Activated T-helper 2 cell treated with anti-CD3 and anti-CD28 coated beads, Interferon-gamma antibody, Interleukin-2, Interleukin-4, amounts not matched to agents 10 μg/mL and 5 μg/mL and 100 μg/mL, durations not matched to agents 14 hours and 24 hours and 36 hours (primary cell): ENCODE data around the gene TPSG1. TPM values are rescaled to one million over a fixed set of nuclear protein-coding genes. Genes with fewer than 3 reads are reported as not detected.
A peak's percentile ranks its signal among the peaks of the same experiment; 100 is the strongest.
"Not testable (repeated sequence)": the region's sequence is repeated elsewhere in the genome, so short reads cannot be mapped to it uniquely, and the experiment has no call there.

ENCODE experiments used
- DNase-seq: peaks from one replicate; pipeline ENCODE4 v3.0.0; 2021; ENCODE audit warnings: low spot score
- H3K27ac Mint-ChIP-seq: one replicate; pipeline ENCODE4 v1.8.0; 2021; ENCODE audit warnings: mixed read lengths
- H3K27me3 Mint-ChIP-seq: one replicate; pipeline ENCODE4 v1.8.0; 2021; ENCODE audit warnings: low read depth, mixed read lengths
- H3K36me3 Mint-ChIP-seq: one replicate; pipeline ENCODE4 v1.8.0; 2021; ENCODE audit warnings: low read depth, mixed read lengths
- H3K4me1 Mint-ChIP-seq: one replicate; pipeline ENCODE4 v1.8.0; 2021; ENCODE audit warnings: low read depth, mixed read lengths
- H3K4me3 Mint-ChIP-seq: one replicate; pipeline ENCODE4 v1.8.0; 2021; ENCODE audit warnings: low read depth, mild to moderate bottlenecking, moderate library complexity, mixed read lengths
- H3K9me3 Mint-ChIP-seq: one replicate; pipeline ENCODE4 v1.8.0; 2021; ENCODE audit warnings: mixed read lengths
- intact Hi-C: fragments of 100-400 bp; cut with micrococcal nuclease; formaldehyde crosslinking; loops from one replicate; pipeline ENCODE4 v1.15.1; 2023
- total RNA-seq: library from RNA; stranded (reverse); gene quantifications from 2 replicates; pipeline ENCODE4 v1.2.3, GENCODE V29; 2022

The TPSG1 gene
- total RNA-seq, 1 donor from 2014 or later, result not detected

DNA sequence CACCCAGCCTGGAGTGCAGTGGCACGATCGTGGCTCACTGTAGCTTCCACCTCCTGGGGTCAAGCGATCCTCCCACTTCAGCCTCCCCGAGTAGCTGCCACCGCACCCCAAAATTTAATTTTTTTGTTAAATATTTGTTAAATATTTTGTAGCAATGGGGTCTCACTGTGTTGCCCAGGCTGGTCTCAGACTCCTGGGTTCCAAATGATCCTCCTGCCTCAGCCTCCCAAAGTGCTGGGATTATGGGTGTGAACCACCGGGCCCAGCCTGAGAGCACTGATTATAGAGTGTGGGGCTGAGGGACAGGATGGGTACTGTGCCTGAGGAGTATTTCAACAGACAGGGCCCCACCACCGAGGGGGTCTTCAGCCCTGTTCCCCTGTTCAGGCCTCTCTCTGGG is 35.6 kb downstream of the TPSG1 start:
- no peak for DNase-seq
- H3K4me3 Mint-ChIP-seq, result no peak overlapping the region
- intact Hi-C loops, result no loop called here
- no peaks in the 10 kb centered on the region for H3K27me3 Mint-ChIP-seq
- no peaks in the 10 kb centered on the region for H3K4me1 Mint-ChIP-seq
- H3K9me3 Mint-ChIP-seq, result no peaks in the 10 kb centered on the region
- H3K27ac Mint-ChIP-seq, result no peak overlapping the region
- H3K36me3 Mint-ChIP-seq, result no peaks in the 10 kb centered on the region

DNA sequence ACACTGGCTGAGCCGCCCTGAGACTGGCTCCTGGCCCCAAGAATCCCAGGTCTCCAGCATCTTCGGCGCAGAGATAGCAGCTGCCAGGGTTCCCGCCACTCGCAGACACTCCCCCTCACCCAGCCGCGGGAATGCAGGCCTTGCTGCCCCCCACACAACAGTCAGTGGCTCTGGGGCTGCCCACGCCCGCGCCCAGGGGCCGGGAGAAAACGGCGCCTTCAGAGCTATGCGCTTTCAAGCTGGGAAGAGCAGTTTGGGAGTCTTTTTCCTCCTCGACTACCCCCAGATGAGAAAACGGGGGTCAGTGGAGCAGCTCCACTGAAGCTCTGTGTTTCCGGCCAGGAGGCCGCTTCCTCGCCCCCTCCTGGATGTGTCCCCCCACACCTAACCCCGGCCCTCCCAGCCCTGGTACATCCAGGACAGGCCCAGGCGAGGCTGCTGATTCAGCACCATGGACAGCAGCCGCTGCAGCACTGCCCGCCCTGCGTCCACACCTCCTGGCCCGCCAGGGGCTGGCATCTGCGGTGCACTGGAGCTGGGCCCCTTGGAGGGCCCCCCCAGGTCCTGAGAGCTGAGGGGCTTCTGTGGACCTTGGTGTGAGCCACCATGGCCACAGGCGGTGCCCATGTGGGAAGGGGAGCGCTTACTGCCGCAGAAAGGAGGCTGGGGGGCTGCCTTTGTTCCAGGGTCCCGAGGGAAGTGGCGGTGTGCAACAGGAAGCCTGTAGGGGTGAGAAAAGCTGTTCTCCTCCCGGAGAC is 36.5 kb downstream of the TPSG1 start:
- intact Hi-C loops, result no loop called here
- Mint-ChIP-seq H3K27ac (no peak overlapping the region), H3K9me3 (no peaks in the 10 kb centered on the region), H3K36me3 (no peaks in the 10 kb centered on the region), H3K27me3 (no peaks in the 10 kb centered on the region), H3K4me3 (no peak overlapping the region), H3K4me1 (no peaks in the 10 kb centered on the region)
- DNase-seq, result peak; percentile 37

DNA sequence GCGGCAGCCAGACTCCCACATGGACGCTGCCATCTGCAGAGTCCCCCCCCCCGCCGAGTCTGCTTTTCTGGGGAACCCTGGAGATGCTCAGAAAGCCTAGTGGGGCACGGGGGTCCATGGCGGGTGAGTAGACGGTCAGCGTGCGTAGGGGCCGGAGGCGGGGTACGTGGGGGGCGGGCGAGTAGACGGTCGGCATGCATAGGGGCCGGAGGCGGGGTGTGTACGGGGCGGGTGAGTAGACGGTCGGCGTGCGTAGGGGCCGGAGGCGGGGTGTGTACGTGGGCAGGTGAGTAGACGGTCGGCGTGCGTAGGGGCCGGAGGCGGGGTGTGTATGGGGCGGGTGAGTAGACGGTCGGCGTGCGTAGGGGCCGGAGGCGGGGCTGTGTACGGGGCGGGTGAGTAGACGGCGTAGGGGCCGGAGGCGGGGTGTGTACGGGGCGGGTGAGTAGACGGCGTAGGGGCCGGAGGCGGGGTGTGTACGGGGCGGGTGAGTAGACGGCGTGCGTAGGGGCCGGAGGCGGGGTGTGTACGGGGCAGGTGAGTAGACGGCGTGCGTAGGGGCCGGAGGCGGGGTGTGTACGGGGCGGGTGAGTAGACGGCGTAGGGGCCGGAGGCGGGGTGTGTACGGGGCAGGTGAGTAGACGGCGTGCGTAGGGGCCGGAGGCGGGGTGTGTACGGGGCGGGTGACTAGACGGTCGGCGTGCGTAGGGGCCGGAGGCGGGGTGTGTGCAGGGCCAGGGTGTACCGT is 39.4 kb downstream of the TPSG1 start:
- H3K9me3 Mint-ChIP-seq, H3K27me3 Mint-ChIP-seq, H3K4me3 Mint-ChIP-seq, DNase-seq, H3K36me3 Mint-ChIP-seq, intact Hi-C loops, H3K4me1 Mint-ChIP-seq, H3K27ac Mint-ChIP-seq: not testable (repeated sequence)

DNA sequence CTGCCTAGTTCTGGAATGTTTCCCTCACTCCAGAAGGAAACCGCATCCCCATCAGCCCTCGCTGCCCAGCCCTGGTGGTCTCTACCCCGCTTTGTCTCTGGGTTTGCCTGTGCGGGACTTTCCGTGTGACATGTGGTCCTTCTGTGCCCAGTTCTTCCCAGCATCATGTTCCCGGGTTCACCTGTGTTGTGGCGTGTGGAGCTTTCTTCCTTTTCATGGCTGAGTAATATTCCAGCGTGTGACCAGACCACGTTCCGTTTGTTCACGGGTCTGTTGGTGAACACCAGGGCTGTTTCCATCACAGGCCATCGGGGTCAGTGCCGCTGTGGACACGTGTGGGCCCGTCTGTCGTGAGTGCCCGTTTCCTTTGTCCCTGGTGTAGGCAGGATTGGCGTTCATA is 40.1 kb downstream of the TPSG1 start:
- Mint-ChIP-seq H3K27ac (no peak overlapping the region), H3K4me3 (no peak overlapping the region), H3K4me1 (no peaks in the 10 kb centered on the region), H3K36me3 (no peaks in the 10 kb centered on the region), H3K27me3 (no peaks in the 10 kb centered on the region), H3K9me3 (no peaks in the 10 kb centered on the region)
- intact Hi-C loops, result no loop called here
- DNase-seq, result no peak

DNA sequence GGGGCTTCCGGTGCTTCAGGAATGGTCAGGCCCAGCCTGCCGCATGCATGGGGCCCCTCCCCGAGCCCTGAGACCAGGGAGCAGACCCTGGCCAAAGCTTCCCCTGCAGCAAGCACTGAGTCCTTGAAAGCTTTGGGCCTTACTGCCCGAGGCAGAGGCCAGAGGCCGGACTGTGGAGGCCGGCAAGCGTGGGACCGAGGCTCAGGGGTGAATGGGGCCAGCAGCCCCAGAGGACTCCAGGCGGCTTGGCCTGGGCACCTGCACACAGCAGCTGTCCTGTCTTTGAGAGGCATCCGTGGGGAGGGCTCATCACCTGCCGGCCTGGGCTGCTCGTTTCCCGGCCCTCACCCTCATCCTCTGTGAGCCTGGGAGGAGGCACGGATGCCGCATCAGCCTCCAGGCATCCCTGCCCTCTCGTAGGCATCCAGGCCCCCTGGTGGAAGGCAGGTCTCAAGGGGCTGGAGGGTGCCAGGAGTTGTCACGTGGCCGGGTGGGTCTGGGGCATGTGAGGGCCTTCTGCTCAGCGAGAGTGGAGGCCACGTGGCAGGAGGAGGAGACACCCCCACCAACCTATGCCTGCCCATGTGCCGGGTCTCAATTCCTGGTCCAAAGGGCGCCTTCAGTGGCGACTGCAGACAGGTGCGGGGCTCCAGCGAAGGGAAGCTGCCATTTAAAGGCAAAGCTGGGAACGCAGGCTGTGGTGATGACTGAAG is 40.8 kb downstream of the TPSG1 start:
- no peaks in the 10 kb centered on the region for H3K9me3 Mint-ChIP-seq
- intact Hi-C loops, result no loop called here
- no peaks in the 10 kb centered on the region for H3K36me3 Mint-ChIP-seq
- H3K4me1 Mint-ChIP-seq, result no peaks in the 10 kb centered on the region
- no peaks in the 10 kb centered on the region for H3K27me3 Mint-ChIP-seq
- H3K27ac Mint-ChIP-seq, result no peak overlapping the region
- no peak for DNase-seq
- no peak overlapping the region for H3K4me3 Mint-ChIP-seq

DNA sequence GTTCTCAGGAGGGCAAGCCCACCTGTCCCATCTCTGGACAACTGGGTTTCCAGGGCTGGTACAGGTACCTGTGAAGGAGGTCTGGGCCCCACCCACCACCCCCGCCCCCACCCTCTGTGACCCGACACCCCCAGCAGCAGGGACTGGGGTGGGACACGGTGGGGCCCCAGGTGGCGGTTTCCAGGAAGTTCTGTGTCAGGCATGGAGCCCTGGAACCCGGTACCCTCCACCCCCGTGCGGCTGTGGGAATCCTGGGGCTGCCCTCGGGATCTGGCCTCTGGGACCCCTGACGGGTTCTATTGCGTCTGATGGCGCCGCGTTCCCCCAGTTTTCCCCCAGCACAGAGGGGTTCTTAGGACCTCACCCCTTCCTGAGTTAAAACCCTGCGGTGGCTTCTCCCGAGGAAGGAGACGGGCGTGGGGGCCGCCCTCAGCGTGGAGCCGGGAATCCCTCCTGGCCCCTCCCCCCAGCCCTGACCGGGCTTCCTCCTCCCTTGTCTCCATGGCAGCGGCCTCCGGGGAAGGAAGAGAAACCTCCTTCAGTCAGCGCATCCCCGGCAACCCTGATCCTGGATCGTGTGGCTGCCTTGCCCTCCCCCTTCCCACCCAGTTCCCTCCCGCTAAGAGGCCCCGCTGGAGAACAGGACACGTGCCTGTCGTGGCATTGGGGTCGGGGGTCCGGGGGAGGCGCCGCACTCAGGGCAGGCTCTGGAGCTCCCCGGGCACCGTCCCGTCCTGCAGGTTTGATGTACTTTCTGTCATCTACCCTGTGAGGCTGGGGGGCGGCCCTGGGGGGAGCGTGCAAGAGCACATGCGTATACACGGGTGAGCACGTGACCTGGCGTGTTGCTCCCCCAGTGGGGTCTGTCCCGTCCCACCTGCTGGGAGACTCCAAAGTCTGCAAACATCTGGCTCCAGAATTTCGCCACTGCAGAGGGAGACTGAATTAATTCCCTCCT is 41.8 kb downstream of the TPSG1 start:
- no peak for DNase-seq
- no peak overlapping the region for H3K27ac Mint-ChIP-seq
- intact Hi-C loops, result no loop called here
- H3K4me3 Mint-ChIP-seq, result no peak overlapping the region
- no peaks in the 10 kb centered on the region for H3K4me1 Mint-ChIP-seq
- H3K9me3 Mint-ChIP-seq, result no peaks in the 10 kb centered on the region
- H3K36me3 Mint-ChIP-seq, result no peaks in the 10 kb centered on the region
- H3K27me3 Mint-ChIP-seq, result no peaks in the 10 kb centered on the region

DNA sequence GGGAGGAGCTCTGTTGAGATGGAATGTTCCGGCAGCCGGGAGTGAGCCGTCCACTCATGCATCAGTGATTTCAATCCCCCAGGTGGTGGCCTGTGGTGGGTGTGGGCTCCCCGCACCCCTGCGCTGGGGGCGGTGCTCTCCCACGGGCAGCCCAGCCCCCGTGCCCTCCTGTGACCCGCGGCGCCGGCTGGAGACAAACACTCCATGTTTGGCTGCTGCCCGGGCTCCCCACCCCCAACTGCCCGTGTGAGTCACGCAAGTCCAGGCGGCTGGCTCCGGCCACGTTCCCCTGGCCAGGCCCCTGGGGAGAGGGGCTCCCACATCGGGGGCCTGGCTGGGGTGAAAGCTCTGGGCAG is 42.8 kb downstream of the TPSG1 start:
- intact Hi-C loops, result no loop called here
- no peak overlapping the region for H3K27ac Mint-ChIP-seq
- no peaks in the 10 kb centered on the region for H3K36me3 Mint-ChIP-seq
- H3K27me3 Mint-ChIP-seq, result no peaks in the 10 kb centered on the region
- no peaks in the 10 kb centered on the region for H3K4me1 Mint-ChIP-seq
- no peaks in the 10 kb centered on the region for H3K9me3 Mint-ChIP-seq
- no peak overlapping the region for H3K4me3 Mint-ChIP-seq
- no peak for DNase-seq

DNA sequence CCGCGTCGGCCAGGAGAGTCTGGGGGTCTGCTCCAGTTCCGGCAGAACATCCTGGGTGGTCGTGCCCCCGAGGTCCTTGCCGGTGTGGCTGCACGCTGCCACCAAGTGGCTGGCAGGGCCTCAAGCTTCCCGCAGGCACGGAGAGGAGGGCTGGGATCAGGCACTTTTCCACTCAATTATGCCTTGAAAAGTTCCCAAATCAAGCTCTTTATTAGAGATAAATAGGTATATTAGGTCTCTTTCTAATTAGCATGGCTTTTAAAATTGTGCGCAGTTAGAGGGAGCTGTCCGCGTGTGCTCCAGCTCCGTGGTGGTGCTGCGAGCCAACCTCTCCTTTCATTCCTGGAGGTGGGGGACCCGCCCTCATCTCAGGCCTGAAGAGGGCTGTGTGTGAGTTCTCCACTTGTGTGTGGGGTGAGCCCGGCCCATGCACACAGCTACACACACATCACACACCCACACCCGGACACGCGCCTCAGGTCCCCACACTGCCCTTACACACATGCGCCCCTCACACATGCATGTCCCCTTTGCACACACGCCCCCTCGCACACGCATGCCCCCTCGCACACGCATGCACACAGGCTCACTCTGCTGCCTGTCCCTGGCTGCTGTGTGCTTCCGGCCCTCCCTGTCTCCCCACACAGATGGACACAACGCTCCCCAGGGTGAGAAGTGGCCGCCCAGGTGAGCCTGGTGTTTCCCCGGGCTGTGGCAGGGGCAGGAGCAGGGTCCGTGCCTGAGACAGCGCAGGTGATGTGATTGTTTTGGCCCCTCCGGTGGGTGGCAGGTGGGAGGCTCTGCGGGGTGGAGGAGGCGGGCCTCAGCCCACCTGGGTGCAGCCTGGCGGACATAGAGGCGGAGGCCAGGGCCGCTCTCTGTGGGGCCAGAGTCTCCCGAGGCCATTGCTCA is 43.4 kb downstream of the TPSG1 start:
- intact Hi-C loops, result no loop called here
- no peaks in the 10 kb centered on the region for H3K27me3 Mint-ChIP-seq
- no peaks in the 10 kb centered on the region for H3K9me3 Mint-ChIP-seq
- DNase-seq, result no peak
- no peak overlapping the region for H3K4me3 Mint-ChIP-seq
- no peaks in the 10 kb centered on the region for H3K36me3 Mint-ChIP-seq
- no peak overlapping the region for H3K27ac Mint-ChIP-seq
- no peaks in the 10 kb centered on the region for H3K4me1 Mint-ChIP-seq

DNA sequence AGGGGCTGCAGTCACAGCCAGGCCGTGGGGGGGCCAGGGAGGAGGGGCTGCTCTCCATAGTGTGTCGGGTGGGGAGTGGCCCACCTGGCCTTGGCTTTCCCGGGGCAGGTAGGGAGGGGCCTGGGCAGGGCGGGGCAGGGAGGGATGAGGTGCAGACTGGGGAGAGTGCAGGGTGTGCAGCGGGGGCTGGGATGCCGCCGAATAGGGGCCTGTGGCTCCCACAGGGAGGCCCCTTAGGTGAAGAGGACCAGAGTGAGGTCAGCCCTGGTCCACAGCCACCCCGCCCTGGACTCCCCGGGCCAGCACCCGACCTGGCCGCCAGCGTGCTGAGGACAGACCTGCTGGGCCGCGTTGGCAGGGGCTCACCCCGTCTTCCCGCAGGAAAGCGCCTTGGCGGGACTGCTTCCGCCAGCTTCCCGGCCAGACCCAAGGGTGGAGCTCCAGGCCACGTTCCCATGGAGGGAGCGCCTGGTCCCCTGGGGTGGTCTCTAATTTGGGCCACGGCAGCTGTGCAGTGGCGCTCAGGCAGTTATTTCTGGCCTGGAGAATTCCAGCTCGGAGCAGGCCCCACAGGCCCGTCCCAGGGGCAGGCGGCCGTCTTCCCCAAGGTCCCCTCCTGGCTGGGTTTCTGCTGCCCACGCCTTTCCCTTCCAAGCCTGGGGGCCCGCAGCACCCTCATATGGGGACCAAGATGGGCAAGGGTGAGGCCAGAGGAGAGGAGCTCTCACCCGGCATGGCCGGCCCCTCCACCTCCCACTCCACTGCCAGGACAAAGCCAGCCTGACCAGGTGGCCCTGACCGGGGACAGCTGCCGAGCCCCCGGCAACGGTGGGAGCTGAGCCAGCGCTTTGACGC is 44.3 kb downstream of the TPSG1 start:
- no peaks in the 10 kb centered on the region for H3K9me3 Mint-ChIP-seq
- H3K4me1 Mint-ChIP-seq, result no peaks in the 10 kb centered on the region
- DNase-seq, result no peak
- H3K36me3 Mint-ChIP-seq, result no peaks in the 10 kb centered on the region
- H3K27me3 Mint-ChIP-seq, result no peaks in the 10 kb centered on the region
- intact Hi-C loops, result no loop called here
- no peak overlapping the region for H3K27ac Mint-ChIP-seq
- H3K4me3 Mint-ChIP-seq, result no peak overlapping the region

DNA sequence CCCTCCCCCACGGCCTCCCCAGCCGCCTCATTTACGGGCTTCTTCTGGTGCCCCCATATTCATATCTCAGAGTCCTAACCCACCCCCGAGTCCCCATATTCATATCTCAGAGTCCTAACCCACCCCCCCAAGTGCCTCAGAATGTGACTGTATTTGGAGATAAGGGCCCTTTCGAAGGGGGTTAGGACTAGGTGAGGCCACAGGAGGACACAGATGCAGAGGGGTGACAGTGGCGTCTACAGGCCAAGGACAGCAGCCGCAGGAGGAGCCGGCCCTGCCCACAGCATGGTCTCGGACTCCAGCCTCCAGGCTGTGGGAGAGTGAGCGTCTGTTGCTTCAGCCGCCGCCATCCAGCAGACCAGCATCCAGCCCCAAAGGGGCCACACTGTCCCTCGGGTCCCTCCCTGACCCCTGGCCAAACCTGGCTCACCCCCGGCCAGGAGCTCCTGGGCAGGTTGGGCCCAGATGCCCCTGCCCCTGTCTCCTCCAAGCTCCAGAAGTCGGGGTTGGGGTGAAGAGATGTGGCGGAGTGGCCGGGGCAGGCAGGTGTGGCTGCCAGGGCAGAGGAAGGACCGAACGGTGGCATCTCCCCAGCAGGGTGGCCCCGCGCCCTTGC is 46.7 kb downstream of the TPSG1 start:
- Mint-ChIP-seq H3K27me3 (no peaks in the 10 kb centered on the region), H3K36me3 (no peaks in the 10 kb centered on the region), H3K4me1 (no peaks in the 10 kb centered on the region), H3K27ac (no peak overlapping the region), H3K4me3 (no peak overlapping the region), H3K9me3 (no peaks in the 10 kb centered on the region)
- no peak for DNase-seq
- intact Hi-C loops, result no loop called here

DNA sequence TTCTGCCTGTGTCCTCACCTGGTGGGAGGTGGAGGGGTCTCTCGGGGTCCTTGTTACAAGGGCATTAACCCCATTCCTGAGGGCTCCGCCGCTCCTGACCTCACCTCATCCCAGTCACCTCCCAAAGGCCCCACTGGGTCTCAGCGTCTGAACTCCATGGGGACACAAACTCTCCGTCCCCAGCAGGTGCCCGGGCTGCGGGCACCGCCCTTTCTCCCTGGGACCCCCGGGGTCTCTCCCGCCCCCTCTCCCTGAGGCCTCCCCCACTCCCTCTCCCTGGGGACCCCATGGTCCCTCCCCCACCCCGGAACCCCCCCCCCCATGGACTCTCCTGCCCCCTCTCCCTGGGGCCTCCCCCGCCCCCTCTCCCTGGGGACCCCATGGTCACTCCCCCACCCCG is 47.3 kb downstream of the TPSG1 start:
- no peak overlapping the region for H3K4me3 Mint-ChIP-seq
- no peaks in the 10 kb centered on the region for H3K4me1 Mint-ChIP-seq
- no peaks in the 10 kb centered on the region for H3K27me3 Mint-ChIP-seq
- no peaks in the 10 kb centered on the region for H3K9me3 Mint-ChIP-seq
- no peak overlapping the region for H3K27ac Mint-ChIP-seq
- H3K36me3 Mint-ChIP-seq, result no peaks in the 10 kb centered on the region
- intact Hi-C loops, result no loop called here
- DNase-seq, result no peak
